B cell (primary cell): ENCODE data around the gene YPEL3. TPM values are rescaled to one million over a fixed set of nuclear protein-coding genes. Genes with fewer than 3 reads are reported as not detected.

Experiments used
- ATAC-seq: fragments of 200-7000 bp; cut with Tn5 transposase; one replicate; pipeline ENCODE4 v1.10.0; 2021; ENCODE audit warnings: low read depth, mild to moderate bottlenecking, moderate number of reproducible peaks, moderate library complexity
- CTCF ChIA-PET: fragments of 350-600 bp; sonication (Branson Sonifier 250); formaldehyde crosslinking; loops from one replicate; lab custom pipeline; 2021; ENCODE audit warnings: antibody characterized with exemption, inconsistent platforms; lab: Charles Lee
- POLR2A ChIA-PET: fragments of 350-600 bp; sonication (Branson Sonifier 250); formaldehyde crosslinking; loops from one replicate; lab custom pipeline; 2021; ENCODE audit warnings: antibody characterized with exemption; lab: Charles Lee
- DNase-seq: peaks from one replicate; pipeline ENCODE4 v3.0.0; 2013
- H2AFZ ChIP-seq: 2 replicates; pipeline ENCODE4 v1.6.1; 2012; ENCODE audit warnings: mild to moderate bottlenecking, low read depth, low read length; ENCODE audit not compliant: insufficient read depth, poor library complexity, severe bottlenecking
- H3K27ac ChIP-seq, 2 donors: 1 replicate in 1 of 2; 2 replicates in 1 of 2; pipeline ENCODE4 v1.5.1; 2012 to 2013; ENCODE audit warnings: low read length in 2 of 2, mild to moderate bottlenecking in 2 of 2, moderate library complexity in 1 of 2
- H3K27me3 ChIP-seq, 4 experiments: fragments of 200-600 bp in 1 of 4; sonication (generic) in 1 of 4; replicated peaks in 1 of 4; 1 replicate in 2 of 4; 2 replicates in 2 of 4; pipeline versions ENCODE4 v1.6.1 to v1.7.0; 2013 to 2016; ENCODE audit warnings: low read length in 3 of 4, mild to moderate bottlenecking in 2 of 4, mixed read lengths in 1 of 4, moderate library complexity in 1 of 4; ENCODE audit not compliant: insufficient read depth in 4 of 4, control insufficient read depth in 3 of 4; ENCODE audit errors: control extremely low read depth in 1 of 4
- H3K36me3 ChIP-seq, 2 experiments: replicated peaks in 1 of 2; 1 replicate in 1 of 2; 2 replicates in 1 of 2; pipeline versions ENCODE4 v1.6.1 to v1.7.1; 2013; ENCODE audit warnings: low read length in 1 of 2; ENCODE audit not compliant: insufficient read depth in 2 of 2, control insufficient read depth in 1 of 2; ENCODE audit errors: control extremely low read depth in 1 of 2, extremely low read depth in 1 of 2
- H3K4me1 ChIP-seq, 2 donors: fragments of 200-600 bp in 1 of 2; sonication (generic) in 1 of 2; 1 replicate in 1 of 2; 2 replicates in 1 of 2; pipeline versions ENCODE4 v1.5.1 to v1.6.1; 2013 to 2017; ENCODE audit warnings: low read length in 2 of 2; ENCODE audit not compliant: control insufficient read depth in 2 of 2, insufficient read depth in 2 of 2
- H3K4me2 ChIP-seq: replicated peaks from 2 replicates; pipeline ENCODE3; 2012; ENCODE audit warnings: mild to moderate bottlenecking, low read depth, low read length; ENCODE audit not compliant: poor library complexity, severe bottlenecking
- H3K4me3 ChIP-seq, 5 experiments: fragments of 200-600 bp in 1 of 5; sonication (generic) in 1 of 5; 1 replicate in 3 of 5; 2 replicates in 2 of 5; pipeline versions ENCODE4 v1.5.1 to v1.7.0; 2011 to 2016; ENCODE audit warnings: low read length in 4 of 5, mild to moderate bottlenecking in 4 of 5, low read depth in 2 of 5, control low read depth in 1 of 5, moderate library complexity in 1 of 5; ENCODE audit not compliant: insufficient read depth in 1 of 5; ENCODE audit errors: control extremely low read depth in 1 of 5, extremely low read depth in 1 of 5
- H3K79me2 ChIP-seq: fragments of 200-600 bp; sonication (generic); one replicate; pipeline ENCODE4 v1.6.0; 2016; ENCODE audit warnings: low read length; ENCODE audit not compliant: control insufficient read depth, insufficient read depth
- H3K9ac ChIP-seq: fragments of 200-600 bp; sonication (generic); 2 replicates; pipeline ENCODE4 v1.6.1; 2017; ENCODE audit warnings: mild to moderate bottlenecking, low read length, moderate library complexity
- H3K9me3 ChIP-seq, 3 donors: one replicate each; pipeline versions ENCODE4 v1.6.1 to v1.7.1; 2013; ENCODE audit warnings: low read length in 2 of 3; ENCODE audit not compliant: control insufficient read depth in 2 of 3, insufficient read depth in 1 of 3; ENCODE audit errors: control extremely low read depth in 1 of 3
- H4K20me1 ChIP-seq: 2 replicates; pipeline ENCODE4 v1.6.0; 2012; ENCODE audit warnings: mild to moderate bottlenecking, low read length; ENCODE audit not compliant: insufficient read depth, control insufficient read depth, poor library complexity, severe bottlenecking
- H3K27ac Mint-ChIP-seq: one replicate; pipeline ENCODE4 v1.8.0; 2021; ENCODE audit warnings: mixed read lengths
- H3K27me3 Mint-ChIP-seq: one replicate; pipeline ENCODE4 v1.8.0; 2021; ENCODE audit warnings: mixed read lengths
- H3K4me1 Mint-ChIP-seq: one replicate; pipeline ENCODE4 v1.8.0; 2021; ENCODE audit warnings: mixed read lengths
- H3K4me3 Mint-ChIP-seq: one replicate; pipeline ENCODE4 v1.8.0; 2021; ENCODE audit warnings: mixed read lengths
- H3K9me3 Mint-ChIP-seq: one replicate; pipeline ENCODE4 v1.8.0; 2022; ENCODE audit warnings: mixed read lengths; ENCODE audit not compliant: insufficient read depth
- CTCF ChIP-seq: fragments of 200-600 bp; IDR thresholded peaks from one replicate; pipeline ENCODE4 v1.8.0; 2022; ENCODE audit warnings: antibody characterized with exemption, mild to moderate bottlenecking
- EZH2 ChIP-seq: IDR thresholded peaks from 2 replicates; pipeline ENCODE4 v1.6.1; 2012; ENCODE audit warnings: borderline replicate concordance, low read depth, mild to moderate bottlenecking, moderate library complexity, low read length; ENCODE audit not compliant: insufficient read depth, poor library complexity, severe bottlenecking
- WGBS: methylation state at CpG from one replicate; pipeline ENCODE4 v1.1.5; 2013; ENCODE audit warnings: missing lambda C conversion rate; ENCODE audit not compliant: insufficient coverage; 5-methylcytosine and 5-hydroxymethylcytosine counted together
- intact Hi-C: fragments of 100-400 bp; cut with micrococcal nuclease; formaldehyde crosslinking; loops from one replicate; pipeline ENCODE4 v1.10.0; 2022
- polyA plus RNA-seq: library from polyadenylated mRNA; depleted of rRNA; stranded (reverse); fragments of >200 nt; gene quantifications from 2 replicates; pipeline ENCODE4 v1.2.3, GENCODE V29; 2012
- total RNA-seq, 2 donors: library from RNA; stranded (reverse); fragments of 120-200 nt in 1 of 2; gene quantifications; 1 replicate in 1 of 2; 2 replicates in 1 of 2; pipeline versions ENCODE4 v1.2.3 to v1.2.4, GENCODE V29; 2013 to 2022

Gene YPEL3
- total and polyA plus RNA-seq, 2 donors (not counting 1 experiment from before 2014, with no cell fraction given) = 314 to 414 TPM

GRCh38 chr16:30091474-30092372, 4.3 kb downstream of the YPEL3 start, which contains the start of gene TBX6:
TSS of gene TBX6 (minus strand) at chr16:30091924. CDS start at chr16:30091193, 731 bp downstream.
- peak; percentile 74 for ATAC-seq
- Mint-ChIP-seq H3K27ac (peak within 1 kb of the TSS; percentile 98), H3K4me3 (peak within 1 kb of the TSS; percentile 92), H3K9me3 (peaks cover under 1% of the 10 kb centered on the region), H3K4me1 (peaks cover 53% of the 10 kb centered on the region), H3K27me3 (no peaks in the 10 kb centered on the region)
- POLR2A ChIA-PET = interaction anchor here (0.7 to 6.8 kb wide), 18 partner anchors 10 to 326 kb away, joined by 3 to 97 read pairs (median 5); partner anchors contain the start of genes ALDOA, CORO1A, KCTD13 and MAPK3
- Histone ChIP-seq H2AFZ (peak within 1 kb of the TSS; percentile 99), H4K20me1 (no peaks in the 10 kb centered on the region), H3K4me1 (peaks cover 33 to 62% of the 10 kb centered on the region in 2 donors), H3K9ac (peak within 1 kb of the TSS; percentile 71), H3K27me3 (no peaks in the 10 kb centered on the region), H3K9me3 (peaks cover 0 to 5% (median 4%) of the 10 kb centered on the region in 3 donors), H3K79me2 (peaks cover 21% of the 10 kb centered on the region), H3K4me3 (peak within 1 kb of the TSS; percentile 52 to 77 (median 70)), H3K4me2 (peak within 1 kb of the TSS; percentile 95), H3K36me3 (peaks cover 0 to 20% of the 10 kb centered on the region in 2 experiments), H3K27ac (peak within 1 kb of the TSS; percentile 87 to 92)
- 1% methylated on average over 70 of the region's 76 CpGs for WGBS
- intact Hi-C loops = loop anchor here (1.0 to 10.0 kb wide), 11 partner anchors 16 to 831 kb away; partner anchors contain the start of genes ALDOA, CDIPT, FBRS and FBXL19
- peak; percentile 95 for DNase-seq
- CTCF ChIA-PET = interaction anchor here (0.5 to 4.6 kb wide), 32 partner anchors 11 to 567 kb away, joined by 3 to 49 read pairs (median 4); partner anchors contain the start of genes ALDOA, CORO1A, DCTPP1 and FBRS
- TF ChIP-seq EZH2 = no peak
- peak; percentile 76 for TF ChIP-seq CTCF
